HEK293T (cell line): Measurements from ENCODE around the gene MTG2.

ENCODE experiments used
- ARNT ChIP-seq: fragments of 450-650 bp; IDR thresholded peaks from 2 replicates; pipeline ENCODE4 v1.6.1; 2017; ENCODE audit warnings: mild to moderate bottlenecking
- BHLHE40 ChIP-seq: fragments of 450-650 bp; IDR thresholded peaks from 2 replicates; pipeline ENCODE4 v1.6.1; 2016; ENCODE audit warnings: mild to moderate bottlenecking, moderate library complexity, borderline replicate concordance
- ELF4 ChIP-seq: fragments of 450-650 bp; IDR thresholded peaks from 2 replicates; pipeline ENCODE4 v1.6.1; 2017; ENCODE audit warnings: antibody characterized with exemption
- FOXA1 ChIP-seq: fragments of 450-650 bp; IDR thresholded peaks from 2 replicates; pipeline ENCODE4 v1.6.1; 2016; ENCODE audit warnings: mild to moderate bottlenecking
- L3MBTL2 ChIP-seq: fragments of 450-650 bp; conservative IDR thresholded peaks from 2 replicates; pipeline ENCODE4 v1.6.1; 2016; ENCODE audit warnings: mild to moderate bottlenecking
- LEF1 ChIP-seq: fragments of 450-650 bp; IDR thresholded peaks from 2 replicates; pipeline ENCODE4 v1.6.1; 2017; ENCODE audit warnings: mild to moderate bottlenecking, borderline replicate concordance
- NFRKB ChIP-seq: fragments of 450-650 bp; IDR thresholded peaks from 2 replicates; pipeline ENCODE4 v1.6.1; 2016; ENCODE audit warnings: mild to moderate bottlenecking, moderate library complexity
- PKNOX1 ChIP-seq: fragments of 450-650 bp; IDR thresholded peaks from 2 replicates; pipeline ENCODE4 v1.6.1; 2016
- SP1 ChIP-seq: fragments of 450-650 bp; IDR thresholded peaks from 2 replicates; pipeline ENCODE4 v1.6.1; 2017
- TARDBP ChIP-seq: fragments of 450-650 bp; IDR thresholded peaks from 2 replicates; pipeline ENCODE4 v1.6.1; 2016

- 0 out of 2 replicates have a peak, but pooled peaks have one; percentile 47 for TF ChIP-seq L3MBTL2
- TF ChIP-seq FOXA1: no peak
- TF ChIP-seq BHLHE40: no peak
- no peak for TF ChIP-seq LEF1
- TF ChIP-seq PKNOX1: no peak
- no peak for TF ChIP-seq SP1
- no peak for TF ChIP-seq ELF4
- no peak for TF ChIP-seq TARDBP
- no peak for TF ChIP-seq NFRKB
- no peak for TF ChIP-seq ARNT
Measured at GRCh38 chr20:62143957-62144825, 38.6 kb upstream of the MTG2 start.
